ENCODE measurements around the gene OOSP3.

DNA sequence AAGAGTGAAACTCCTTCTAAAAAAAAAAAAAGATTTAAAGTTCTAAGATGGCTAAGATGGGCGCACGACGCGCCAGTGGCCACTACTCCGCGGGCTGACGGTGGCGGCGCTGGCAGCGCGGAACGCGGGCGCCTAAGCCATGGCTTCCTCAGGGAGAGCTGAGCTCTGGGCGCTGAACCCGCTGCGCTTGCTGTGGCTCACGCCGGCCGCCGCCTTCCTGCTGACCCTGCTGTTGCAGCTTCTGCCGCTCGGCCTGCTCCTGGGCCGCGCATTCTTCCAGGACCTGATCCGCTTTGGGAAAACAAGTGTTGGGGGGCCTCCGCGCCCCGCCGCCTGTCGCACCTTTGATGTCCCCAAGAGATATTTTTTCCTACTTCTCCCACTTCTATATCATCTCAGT is 19.5 kb downstream of the OOSP3 start:
- TF ChIP-seq, protein P1, sequence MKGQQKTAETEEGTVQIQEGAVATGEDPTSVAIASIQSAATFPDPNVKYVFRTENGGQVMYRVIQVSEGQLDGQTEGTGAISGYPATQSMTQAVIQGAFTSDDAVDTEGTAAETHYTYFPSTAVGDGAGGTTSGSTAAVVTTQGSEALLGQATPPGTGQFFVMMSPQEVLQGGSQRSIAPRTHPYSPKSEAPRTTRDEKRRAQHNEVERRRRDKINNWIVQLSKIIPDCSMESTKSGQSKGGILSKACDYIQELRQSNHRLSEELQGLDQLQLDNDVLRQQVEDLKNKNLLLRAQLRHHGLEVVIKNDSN (CRISPR knock-in tag; IDR thresholded peaks at IDR 0.05), result no peak
- TF ChIP-seq, protein P2, sequence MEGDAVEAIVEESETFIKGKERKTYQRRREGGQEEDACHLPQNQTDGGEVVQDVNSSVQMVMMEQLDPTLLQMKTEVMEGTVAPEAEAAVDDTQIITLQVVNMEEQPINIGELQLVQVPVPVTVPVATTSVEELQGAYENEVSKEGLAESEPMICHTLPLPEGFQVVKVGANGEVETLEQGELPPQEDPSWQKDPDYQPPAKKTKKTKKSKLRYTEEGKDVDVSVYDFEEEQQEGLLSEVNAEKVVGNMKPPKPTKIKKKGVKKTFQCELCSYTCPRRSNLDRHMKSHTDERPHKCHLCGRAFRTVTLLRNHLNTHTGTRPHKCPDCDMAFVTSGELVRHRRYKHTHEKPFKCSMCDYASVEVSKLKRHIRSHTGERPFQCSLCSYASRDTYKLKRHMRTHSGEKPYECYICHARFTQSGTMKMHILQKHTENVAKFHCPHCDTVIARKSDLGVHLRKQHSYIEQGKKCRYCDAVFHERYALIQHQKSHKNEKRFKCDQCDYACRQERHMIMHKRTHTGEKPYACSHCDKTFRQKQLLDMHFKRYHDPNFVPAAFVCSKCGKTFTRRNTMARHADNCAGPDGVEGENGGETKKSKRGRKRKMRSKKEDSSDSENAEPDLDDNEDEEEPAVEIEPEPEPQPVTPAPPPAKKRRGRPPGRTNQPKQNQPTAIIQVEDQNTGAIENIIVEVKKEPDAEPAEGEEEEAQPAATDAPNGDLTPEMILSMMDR (IDR thresholded peaks at IDR 0.05), result no peak
- TF ChIP-seq, protein P3, sequence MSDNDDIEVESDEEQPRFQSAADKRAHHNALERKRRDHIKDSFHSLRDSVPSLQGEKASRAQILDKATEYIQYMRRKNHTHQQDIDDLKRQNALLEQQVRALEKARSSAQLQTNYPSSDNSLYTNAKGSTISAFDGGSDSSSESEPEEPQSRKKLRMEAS (CRISPR knock-in tag; IDR thresholded peaks at IDR 0.05), result no peak
- TF ChIP-seq NFYB (CRISPR knock-in tag; conservative IDR thresholded peaks at IDR 0.05; ENCODE audit: low read depth), result no peak
- TF ChIP-seq, protein P4, sequence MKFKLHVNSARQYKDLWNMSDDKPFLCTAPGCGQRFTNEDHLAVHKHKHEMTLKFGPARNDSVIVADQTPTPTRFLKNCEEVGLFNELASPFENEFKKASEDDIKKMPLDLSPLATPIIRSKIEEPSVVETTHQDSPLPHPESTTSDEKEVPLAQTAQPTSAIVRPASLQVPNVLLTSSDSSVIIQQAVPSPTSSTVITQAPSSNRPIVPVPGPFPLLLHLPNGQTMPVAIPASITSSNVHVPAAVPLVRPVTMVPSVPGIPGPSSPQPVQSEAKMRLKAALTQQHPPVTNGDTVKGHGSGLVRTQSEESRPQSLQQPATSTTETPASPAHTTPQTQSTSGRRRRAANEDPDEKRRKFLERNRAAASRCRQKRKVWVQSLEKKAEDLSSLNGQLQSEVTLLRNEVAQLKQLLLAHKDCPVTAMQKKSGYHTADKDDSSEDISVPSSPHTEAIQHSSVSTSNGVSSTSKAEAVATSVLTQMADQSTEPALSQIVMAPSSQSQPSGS (CRISPR knock-in tag; IDR thresholded peaks at IDR 0.05; ENCODE audit: borderline replicate concordance, low read depth), result no peak
- no peak for TF ChIP-seq CREB1 (CRISPR knock-in tag; IDR thresholded peaks at IDR 0.05)
- no peak for TF ChIP-seq NR3C1 (CRISPR knock-in tag; conservative IDR thresholded peaks at IDR 0.05; ENCODE audit: low read depth)
- TF ChIP-seq, protein P5, sequence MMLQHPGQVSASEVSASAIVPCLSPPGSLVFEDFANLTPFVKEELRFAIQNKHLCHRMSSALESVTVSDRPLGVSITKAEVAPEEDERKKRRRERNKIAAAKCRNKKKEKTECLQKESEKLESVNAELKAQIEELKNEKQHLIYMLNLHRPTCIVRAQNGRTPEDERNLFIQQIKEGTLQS (CRISPR knock-in tag; conservative IDR thresholded peaks at IDR 0.05), result no peak
- TF ChIP-seq MYBL2 (CRISPR knock-in tag; IDR thresholded peaks at IDR 0.05), result no peak
- no peak for TF ChIP-seq GRHL2 (CRISPR knock-in tag; IDR thresholded peaks at IDR 0.05; ENCODE audit: insufficient replicate concordance, severe bottlenecking)
